Lower lobe of right lung (tissue), 2 donors: ENCODE data around the gene RFX3. TPM values are rescaled to one million over a fixed set of nuclear protein-coding genes. Genes with fewer than 3 reads are reported as not detected.

Experiments used
- ATAC-seq, 2 donors: fragments of 200-7000 bp; cut with Tn5 transposase; one replicate each; pipeline ENCODE4 v1.9.1; 2020 to 2022; ENCODE audit warnings: mild to moderate bottlenecking in 2 of 2, moderate library complexity in 2 of 2
- DNase-seq: peaks from one replicate; pipeline ENCODE4 v3.0.0-alpha.2; 2020
- H3K27ac ChIP-seq: fragments of 200-600 bp; one replicate; pipeline ENCODE4 v1.8.0; 2022
- H3K27me3 ChIP-seq: fragments of 200-600 bp; one replicate; pipeline ENCODE4 v1.8.0; 2022; ENCODE audit warnings: low read depth
- H3K36me3 ChIP-seq: fragments of 200-600 bp; one replicate; pipeline ENCODE4 v1.8.0; 2022; ENCODE audit warnings: mild to moderate bottlenecking
- H3K4me1 ChIP-seq: fragments of 200-600 bp; one replicate; pipeline ENCODE4 v1.8.0; 2022
- H3K4me3 ChIP-seq: fragments of 200-600 bp; one replicate; pipeline ENCODE4 v1.8.0; 2022; ENCODE audit warnings: mild to moderate bottlenecking
- H3K9me3 ChIP-seq: fragments of 200-600 bp; one replicate; pipeline ENCODE4 v1.8.0; 2022
- CTCF ChIP-seq: fragments of 200-600 bp; IDR thresholded peaks from one replicate; pipeline ENCODE4 v1.8.0; 2022; ENCODE audit warnings: antibody characterized with exemption, mild to moderate bottlenecking
- intact Hi-C: fragments of 100-400 bp; cut with DNase I; formaldehyde crosslinking; loops from one replicate; pipeline ENCODE4 v1.11.0; 2022
- total RNA-seq: library from RNA; stranded (reverse); fragmentation: NEBNext Ultra II Directional; extraction: Animal tissue kit (Norgen Biotek cat#: 25700); gene quantifications from one replicate; pipeline ENCODE4 v1.2.1, GENCODE V29; 2021
- donor health status: DM: no; HTN: yes; CAD: no; lungs with severe emphysema.

Gene RFX3
- total RNA-seq, 1 donor from 2014 or later = 25.4 TPM

GRCh38 chr9:3457175-3457574, 68.6 kb downstream of the RFX3 start:
- no peaks in the 10 kb centered on the region for H3K27me3 ChIP-seq

GRCh38 chr9:3455717-3456116, 70.1 kb downstream of the RFX3 start:
- no peak for TF ChIP-seq CTCF
- Histone ChIP-seq H3K9me3 (no peaks in the 10 kb centered on the region), H3K27ac (no peak overlapping the region), H3K36me3 (no peaks in the 10 kb centered on the region), H3K4me3 (no peak overlapping the region), H3K27me3 (no peaks in the 10 kb centered on the region), H3K4me1 (no peaks in the 10 kb centered on the region)
- ATAC-seq (no peak), DNase-seq (no peak)
- intact Hi-C loops = no loop called here

More at GRCh38 chr9:3457175-3457574, 68.6 kb downstream of the RFX3 start:
- Histone ChIP-seq H3K27ac (no peak overlapping the region), H3K36me3 (no peaks in the 10 kb centered on the region), H3K4me3 (no peak overlapping the region), H3K9me3 (no peaks in the 10 kb centered on the region), H3K4me1 (no peaks in the 10 kb centered on the region)
- intact Hi-C loops = no loop called here
- ATAC-seq (no peak), DNase-seq (no peak)
- TF ChIP-seq CTCF = no peak

- DNase-seq = no peak
- Histone ChIP-seq H3K27ac (no peak overlapping the region), H3K36me3 (no peaks in the 10 kb centered on the region), H3K27me3 (no peaks in the 10 kb centered on the region), H3K4me1 (no peaks in the 10 kb centered on the region), H3K4me3 (no peak overlapping the region), H3K9me3 (no peaks in the 10 kb centered on the region)
- ATAC-seq = no peak
- intact Hi-C loops = no loop called here
- TF ChIP-seq CTCF = no peak
Observed at GRCh38 chr9:3455094-3455493, 70.7 kb downstream of the RFX3 start.

GRCh38 chr9:3451956-3452355, 73.8 kb downstream of the RFX3 start:
- intact Hi-C loops = no loop called here
- H3K27me3 ChIP-seq = no peaks in the 10 kb centered on the region

DNA sequence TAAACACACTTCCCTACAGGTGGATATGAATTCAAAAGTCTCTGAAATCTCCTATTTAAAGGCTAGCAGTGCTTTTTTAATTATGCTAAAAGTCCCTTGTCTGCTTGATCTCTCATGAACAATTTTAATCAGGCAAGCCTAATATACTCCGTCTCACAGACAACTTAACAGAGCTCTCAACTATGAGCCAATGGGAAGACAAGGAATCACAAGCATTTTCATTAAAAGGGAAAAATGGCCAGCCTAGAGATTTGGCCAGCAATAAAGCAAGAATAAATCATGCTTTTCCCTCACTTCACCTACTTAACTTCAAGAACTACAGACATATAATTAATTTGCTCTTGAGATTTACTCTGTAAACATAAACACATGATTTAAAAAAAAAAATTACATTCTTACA, 78.0 kb downstream of the RFX3 start:
- no peak overlapping the region for H3K27ac ChIP-seq
- H3K36me3 ChIP-seq = no peaks in the 10 kb centered on the region
- H3K4me3 ChIP-seq = no peak overlapping the region
- no peak for TF ChIP-seq CTCF
- intact Hi-C loops = no loop called here
- no peaks in the 10 kb centered on the region for H3K4me1 ChIP-seq
- H3K9me3 ChIP-seq = no peaks in the 10 kb centered on the region
- ATAC-seq = no peak
- H3K27me3 ChIP-seq = no peaks in the 10 kb centered on the region
- DNase-seq = no peak

More at GRCh38 chr9:3451956-3452355, 73.8 kb downstream of the RFX3 start:
- Histone ChIP-seq H3K9me3 (no peaks in the 10 kb centered on the region), H3K36me3 (no peaks in the 10 kb centered on the region), H3K4me3 (no peak overlapping the region), H3K4me1 (no peaks in the 10 kb centered on the region), H3K27ac (no peak overlapping the region)
- no peak for ATAC-seq
- DNase-seq = no peak
- no peak for TF ChIP-seq CTCF

GRCh38 chr9:3447143-3447542, 78.7 kb downstream of the RFX3 start:
- no peak for DNase-seq
- no peak overlapping the region for H3K4me3 ChIP-seq

More at GRCh38 chr9:3447143-3447542, 78.7 kb downstream of the RFX3 start:
- no peaks in the 10 kb centered on the region for H3K36me3 ChIP-seq
- H3K4me1 ChIP-seq = no peaks in the 10 kb centered on the region
- H3K27ac ChIP-seq = no peak overlapping the region
- intact Hi-C loops = no loop called here
- H3K27me3 ChIP-seq = no peaks in the 10 kb centered on the region
- ATAC-seq = no peak
- TF ChIP-seq CTCF = no peak
- no peaks in the 10 kb centered on the region for H3K9me3 ChIP-seq
